ENCODE results near the gene PINLYP.

Gene PINLYP

DNA sequence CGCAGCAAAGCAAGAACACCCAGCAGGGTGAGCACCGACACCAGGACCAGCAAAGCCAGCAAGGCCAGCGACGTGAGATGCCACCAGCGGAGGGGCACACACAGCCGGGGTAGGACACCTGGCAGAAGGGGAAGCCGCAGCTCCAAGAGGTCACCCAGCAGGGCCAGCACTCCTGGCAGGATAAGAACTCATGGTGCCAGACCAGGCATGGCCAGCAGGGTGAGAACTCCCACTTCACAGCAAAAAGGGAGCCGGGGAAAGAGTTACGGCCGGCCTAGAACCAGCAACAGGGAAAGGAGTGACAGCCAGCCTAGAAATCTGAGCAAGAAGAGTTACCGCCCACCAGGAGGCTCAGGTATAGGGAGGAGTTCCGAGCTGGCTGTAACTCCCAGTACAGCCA lies 36.8 kb downstream of the PINLYP start:
- Histone ChIP-seq H3K9ac (ENCODE audit: low read length) (no peak overlapping the region), H3K79me2 (ENCODE audit: insufficient read depth, low read length) (peaks cover 22% of the 10 kb centered on the region), H3K9me3 (ENCODE audit: low read length) (no peaks in the 10 kb centered on the region), H3K4me1 (ENCODE audit: insufficient read depth, low read length, severe bottlenecking) (peaks cover 6% of the 10 kb centered on the region), H3K27ac (ENCODE audit: low read depth, low read length, poor library complexity, severe bottlenecking) (no peak overlapping the region), H3K4me3 (ENCODE audit: low read depth, low read length, poor library complexity, severe bottlenecking) (no peak overlapping the region), H4K20me1 (ENCODE audit: insufficient read depth, low read length) (no peaks in the 10 kb centered on the region), H3F3A (ENCODE audit: insufficient read depth, low read length) (no peaks in the 10 kb centered on the region), H2AFZ (ENCODE audit: low read length) (no peak overlapping the region), H3K9me2 (ENCODE audit: low read depth, low read length) (no peaks in the 10 kb centered on the region), H3K27me3 (ENCODE audit: insufficient read depth, low read length) (no peaks in the 10 kb centered on the region), H3K36me3 (ENCODE audit: insufficient read depth, low read length) (peaks cover 49% of the 10 kb centered on the region), H3K4me2 (ENCODE audit: low read length) (no peak overlapping the region)
- TF ChIP-seq, protein P1, sequence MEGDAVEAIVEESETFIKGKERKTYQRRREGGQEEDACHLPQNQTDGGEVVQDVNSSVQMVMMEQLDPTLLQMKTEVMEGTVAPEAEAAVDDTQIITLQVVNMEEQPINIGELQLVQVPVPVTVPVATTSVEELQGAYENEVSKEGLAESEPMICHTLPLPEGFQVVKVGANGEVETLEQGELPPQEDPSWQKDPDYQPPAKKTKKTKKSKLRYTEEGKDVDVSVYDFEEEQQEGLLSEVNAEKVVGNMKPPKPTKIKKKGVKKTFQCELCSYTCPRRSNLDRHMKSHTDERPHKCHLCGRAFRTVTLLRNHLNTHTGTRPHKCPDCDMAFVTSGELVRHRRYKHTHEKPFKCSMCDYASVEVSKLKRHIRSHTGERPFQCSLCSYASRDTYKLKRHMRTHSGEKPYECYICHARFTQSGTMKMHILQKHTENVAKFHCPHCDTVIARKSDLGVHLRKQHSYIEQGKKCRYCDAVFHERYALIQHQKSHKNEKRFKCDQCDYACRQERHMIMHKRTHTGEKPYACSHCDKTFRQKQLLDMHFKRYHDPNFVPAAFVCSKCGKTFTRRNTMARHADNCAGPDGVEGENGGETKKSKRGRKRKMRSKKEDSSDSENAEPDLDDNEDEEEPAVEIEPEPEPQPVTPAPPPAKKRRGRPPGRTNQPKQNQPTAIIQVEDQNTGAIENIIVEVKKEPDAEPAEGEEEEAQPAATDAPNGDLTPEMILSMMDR (IDR thresholded peaks at IDR 0.05; ENCODE audit: low read length) = no peak
- no peak for TF ChIP-seq EZH2 (IDR thresholded peaks at IDR 0.05; ENCODE audit: borderline replicate concordance, low read length)

GRCh38 chr19:43616306-43616705 lies 40.7 kb downstream of the PINLYP start:
- H3F3A ChIP-seq (ENCODE audit: insufficient read depth, low read length) = no peaks in the 10 kb centered on the region
- TF ChIP-seq, protein P1 (IDR thresholded peaks at IDR 0.05; ENCODE audit: low read length) = no peak
- TF ChIP-seq EZH2 (IDR thresholded peaks at IDR 0.05; ENCODE audit: borderline replicate concordance, low read length) = no peak
- H3K9ac ChIP-seq (ENCODE audit: low read length) = no peak overlapping the region; the same call in 1 of the 2 replicates
- H4K20me1 ChIP-seq (ENCODE audit: insufficient read depth, low read length) = no peaks in the 10 kb centered on the region
- H3K27ac ChIP-seq (ENCODE audit: low read depth, low read length, poor library complexity, severe bottlenecking) = no peak overlapping the region
- peaks cover 29% of the 10 kb centered on the region for H3K4me1 ChIP-seq (ENCODE audit: insufficient read depth, low read length, severe bottlenecking)
- no peaks in the 10 kb centered on the region for H3K9me2 ChIP-seq (ENCODE audit: low read depth, low read length)
- H3K79me2 ChIP-seq (ENCODE audit: insufficient read depth, low read length) = peaks cover 35% of the 10 kb centered on the region
- no peaks in the 10 kb centered on the region for H3K9me3 ChIP-seq (ENCODE audit: low read length)
- no peak overlapping the region for H3K4me2 ChIP-seq (ENCODE audit: low read length)
- H3K4me3 ChIP-seq (ENCODE audit: low read depth, low read length, poor library complexity, severe bottlenecking) = no peak overlapping the region
- no peaks in the 10 kb centered on the region for H3K27me3 ChIP-seq (ENCODE audit: insufficient read depth, low read length)
- peaks cover 30% of the 10 kb centered on the region for H3K36me3 ChIP-seq (ENCODE audit: insufficient read depth, low read length)
- H2AFZ ChIP-seq (ENCODE audit: low read length) = no peak overlapping the region

DNA sequence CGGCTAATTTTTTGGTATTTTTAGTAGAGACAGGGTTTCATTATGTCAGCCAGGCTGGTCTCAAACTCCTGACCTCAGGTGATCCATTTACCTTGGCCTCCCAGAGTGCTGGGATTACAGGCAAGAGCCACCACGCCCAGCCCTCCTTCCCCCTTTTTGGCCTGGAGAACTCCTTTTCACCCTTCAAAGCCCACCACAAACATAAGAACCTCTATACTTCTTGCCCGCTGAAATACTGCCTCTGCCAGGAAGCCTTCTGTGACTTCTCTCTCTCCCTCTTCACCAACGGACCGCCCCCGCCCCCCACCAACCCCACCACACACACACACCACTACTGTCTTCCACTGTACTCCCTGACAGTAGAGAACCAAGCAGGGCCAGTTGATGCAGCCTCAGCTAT lies 41.4 kb downstream of the PINLYP start:
- Histone ChIP-seq H3K4me3 (ENCODE audit: low read depth, low read length, poor library complexity, severe bottlenecking) (no peak overlapping the region), H4K20me1 (ENCODE audit: insufficient read depth, low read length) (no peaks in the 10 kb centered on the region), H3K36me3 (ENCODE audit: insufficient read depth, low read length) (peaks cover 23% of the 10 kb centered on the region), H2AFZ (ENCODE audit: low read length) (no peak overlapping the region), H3F3A (ENCODE audit: insufficient read depth, low read length) (peaks cover 4% of the 10 kb centered on the region; the same call in 1 of the 2 replicates), H3K4me2 (ENCODE audit: low read length) (no peak overlapping the region), H3K27ac (ENCODE audit: low read depth, low read length, poor library complexity, severe bottlenecking) (no peak overlapping the region), H3K9ac (ENCODE audit: low read length) (no peak overlapping the region), H3K27me3 (ENCODE audit: insufficient read depth, low read length) (no peaks in the 10 kb centered on the region), H3K4me1 (ENCODE audit: insufficient read depth, low read length, severe bottlenecking) (peaks cover 29% of the 10 kb centered on the region), H3K9me3 (ENCODE audit: low read length) (no peaks in the 10 kb centered on the region), H3K9me2 (ENCODE audit: low read depth, low read length) (no peaks in the 10 kb centered on the region), H3K79me2 (ENCODE audit: insufficient read depth, low read length) (peaks cover 35% of the 10 kb centered on the region)
- no peak for TF ChIP-seq EZH2 (IDR thresholded peaks at IDR 0.05; ENCODE audit: borderline replicate concordance, low read length)
- TF ChIP-seq, protein P1 (IDR thresholded peaks at IDR 0.05; ENCODE audit: low read length) = no peak
